HEK293 (cell line): Measurements from ENCODE around the gene ESPL1.

Experiments used
- GLI2 ChIP-seq: fragments of 450-650 bp; formaldehyde crosslinking; IDR thresholded peaks from 2 replicates; pipeline ENCODE4; 2017; ENCODE audit warnings: missing biosample characterization, missing genetic modification characterization, low read depth, borderline replicate concordance
- HOXA7 ChIP-seq: sonication (generic); formaldehyde crosslinking; IDR thresholded peaks from 2 replicates; pipeline ENCODE4 v1.8.1; 2022; ENCODE audit warnings: missing genetic modification reagents, borderline replicate concordance
- HOXC10 ChIP-seq: sonication (generic); formaldehyde crosslinking; IDR thresholded peaks from 2 replicates; pipeline ENCODE4 v1.8.1; 2023; ENCODE audit warnings: mild to moderate bottlenecking, missing genetic modification reagents
- KLF16 ChIP-seq: fragments of 450-650 bp; formaldehyde crosslinking; IDR thresholded peaks from 2 replicates; pipeline ENCODE4 v1.5.1; 2017; ENCODE audit warnings: missing biosample characterization, missing genetic modification characterization
- KLF8 ChIP-seq: fragments of 450-650 bp; formaldehyde crosslinking; IDR thresholded peaks from 2 replicates; pipeline ENCODE4 v1.5.1; 2016; ENCODE audit warnings: missing biosample characterization, missing genetic modification characterization
- MYNN ChIP-seq: fragments of 450-650 bp; formaldehyde crosslinking; IDR thresholded peaks from 2 replicates; pipeline ENCODE4 v1.5.1; 2016; ENCODE audit warnings: missing biosample characterization, missing genetic modification characterization, borderline replicate concordance
- MZF1 ChIP-seq: fragments of 450-650 bp; formaldehyde crosslinking; IDR thresholded peaks from 2 replicates; pipeline ENCODE4 v1.5.1; 2017; ENCODE audit warnings: missing biosample characterization, missing genetic modification characterization, borderline replicate concordance
- PRDM10 ChIP-seq: fragments of 450-650 bp; formaldehyde crosslinking; IDR thresholded peaks from 2 replicates; pipeline ENCODE4 v1.5.1; 2016; ENCODE audit warnings: missing biosample characterization, missing genetic modification characterization
- SP2 ChIP-seq: fragments of 450-650 bp; formaldehyde crosslinking; IDR thresholded peaks from 2 replicates; pipeline ENCODE4 v1.5.1; 2016; ENCODE audit warnings: missing biosample characterization, missing genetic modification characterization
- YY2 ChIP-seq: fragments of 450-650 bp; formaldehyde crosslinking; IDR thresholded peaks from 2 replicates; pipeline ENCODE4 v1.5.1; 2016; ENCODE audit warnings: missing biosample characterization, missing genetic modification characterization
- ZBTB8A ChIP-seq: fragments of 450-650 bp; formaldehyde crosslinking; IDR thresholded peaks from 2 replicates; pipeline ENCODE4 v1.5.1; 2016; ENCODE audit warnings: missing biosample characterization, missing genetic modification characterization
- ZFHX2 ChIP-seq: fragments of 450-650 bp; formaldehyde crosslinking; conservative IDR thresholded peaks from 2 replicates; pipeline ENCODE4 v1.5.1; 2016; ENCODE audit warnings: missing biosample characterization, missing genetic modification characterization
- ZFP37 ChIP-seq: fragments of 450-650 bp; formaldehyde crosslinking; IDR thresholded peaks from 2 replicates; pipeline ENCODE4 v1.5.1; 2016; ENCODE audit warnings: missing biosample characterization, missing genetic modification characterization
- ZFP41 ChIP-seq: fragments of 450-650 bp; formaldehyde crosslinking; IDR thresholded peaks from 2 replicates; pipeline ENCODE4 v1.5.1; 2016; ENCODE audit warnings: missing biosample characterization, missing genetic modification characterization, borderline replicate concordance
- ZNF146 ChIP-seq: fragments of 450-650 bp; formaldehyde crosslinking; IDR thresholded peaks from 2 replicates; pipeline ENCODE4 v1.5.1; 2016; ENCODE audit warnings: missing biosample characterization, missing genetic modification characterization
- ZNF157 ChIP-seq: fragments of 450-650 bp; formaldehyde crosslinking; IDR thresholded peaks from 2 replicates; pipeline ENCODE4 v1.5.1; 2016; ENCODE audit warnings: missing biosample characterization, missing genetic modification characterization
- ZNF239 ChIP-seq: fragments of 450-650 bp; formaldehyde crosslinking; IDR thresholded peaks from 2 replicates; pipeline ENCODE4 v1.5.1; 2016; ENCODE audit warnings: missing biosample characterization, missing genetic modification characterization
- ZNF26 ChIP-seq: fragments of 450-650 bp; formaldehyde crosslinking; IDR thresholded peaks from 2 replicates; pipeline ENCODE4 v1.5.1; 2016; ENCODE audit warnings: missing biosample characterization, missing genetic modification characterization
- ZNF341 ChIP-seq: fragments of 450-650 bp; formaldehyde crosslinking; IDR thresholded peaks from 2 replicates; pipeline ENCODE4; 2016; ENCODE audit warnings: low read depth, missing biosample characterization, missing genetic modification characterization
- ZNF366 ChIP-seq: fragments of 450-650 bp; formaldehyde crosslinking; conservative IDR thresholded peaks from 2 replicates; pipeline ENCODE4 v1.5.1; 2016; ENCODE audit warnings: missing biosample characterization, missing genetic modification characterization
- ZNF391 ChIP-seq: fragments of 450-650 bp; formaldehyde crosslinking; IDR thresholded peaks from 2 replicates; pipeline ENCODE4 v1.5.1; 2016; ENCODE audit warnings: low read depth, missing biosample characterization, missing genetic modification characterization, borderline replicate concordance
- ZNF513 ChIP-seq: fragments of 450-650 bp; IDR thresholded peaks from 2 replicates; pipeline ENCODE4 v1.5.1; 2018; ENCODE audit warnings: missing biosample characterization, missing genetic modification characterization
- ZNF530 ChIP-seq: fragments of 450-650 bp; formaldehyde crosslinking; IDR thresholded peaks from 2 replicates; pipeline ENCODE4 v1.5.1; 2016; ENCODE audit warnings: low read depth, missing biosample characterization, missing genetic modification characterization
- ZNF621 ChIP-seq: fragments of 450-650 bp; formaldehyde crosslinking; IDR thresholded peaks from 2 replicates; pipeline ENCODE4 v1.5.1; 2017; ENCODE audit warnings: missing biosample characterization, missing genetic modification characterization
- ZNF624 ChIP-seq: fragments of 450-650 bp; formaldehyde crosslinking; IDR thresholded peaks from 2 replicates; pipeline ENCODE4 v1.5.1; 2017; ENCODE audit warnings: missing biosample characterization, missing genetic modification characterization
- ZNF658 ChIP-seq: fragments of 450-650 bp; formaldehyde crosslinking; IDR thresholded peaks from 2 replicates; pipeline ENCODE4; 2016; ENCODE audit warnings: missing biosample characterization, missing genetic modification characterization
- ZNF76 ChIP-seq: fragments of 450-650 bp; formaldehyde crosslinking; IDR thresholded peaks from 2 replicates; pipeline ENCODE4; 2016; ENCODE audit warnings: low read depth, missing biosample characterization, missing genetic modification characterization, borderline replicate concordance
- ZNF777 ChIP-seq: fragments of 450-650 bp; formaldehyde crosslinking; IDR thresholded peaks from 2 replicates; pipeline ENCODE4 v1.5.1; 2017; ENCODE audit warnings: missing biosample characterization, missing genetic modification characterization, borderline replicate concordance
- ZNF837 ChIP-seq: fragments of 450-650 bp; formaldehyde crosslinking; IDR thresholded peaks from 2 replicates; pipeline ENCODE4 v1.5.1; 2016; ENCODE audit warnings: missing biosample characterization, missing genetic modification characterization
- TF ChIP-seq, protein P1 (sequence below): fragments of 450-650 bp; formaldehyde crosslinking; IDR thresholded peaks from 2 replicates; pipeline ENCODE4 v1.5.1; 2016; ENCODE audit warnings: missing biosample characterization, missing genetic modification characterization

Gene ESPL1

DNA sequence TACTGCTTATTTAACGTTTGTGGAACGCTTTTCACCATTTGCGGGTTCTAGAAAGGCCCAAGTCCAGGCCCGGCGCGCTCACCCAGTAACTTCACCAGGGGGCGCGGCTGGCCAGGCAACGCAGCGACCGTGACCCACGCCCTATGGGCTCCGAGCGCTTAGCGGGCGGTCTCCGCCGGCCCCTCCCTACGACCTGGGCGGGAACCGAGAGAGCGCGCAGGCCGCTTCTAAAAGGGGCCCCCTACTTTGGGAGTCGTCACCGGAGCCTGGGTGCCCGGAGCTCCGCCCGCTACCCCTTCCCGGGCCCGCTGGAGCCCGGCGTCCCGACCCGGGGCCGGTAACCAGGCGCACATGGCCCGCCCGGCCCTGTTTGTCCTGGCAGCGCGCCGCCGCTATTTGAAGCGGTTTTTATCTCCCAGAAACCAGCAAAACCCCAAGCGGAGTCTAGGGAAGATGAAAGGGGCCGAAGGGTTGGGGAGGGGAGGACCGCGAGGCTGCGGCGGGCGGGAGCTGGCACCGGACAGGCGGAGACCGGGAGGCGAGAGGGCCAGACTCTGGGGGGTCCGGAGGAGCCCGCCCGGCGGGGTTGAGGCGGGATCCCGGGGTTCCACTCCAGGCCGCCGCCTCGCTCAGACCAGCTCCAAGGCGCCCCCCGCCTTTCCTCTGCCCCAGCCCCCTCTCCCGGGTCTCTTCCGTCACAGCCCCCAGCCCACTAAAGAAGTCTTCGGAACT lies 56.8 kb downstream of the ESPL1 start (continued):
- TF ChIP-seq ZNF621 (tag by site-specific recombination) (no peak), HOXA7 (CRISPR knock-in tag) (no peak), ZNF624 (tag by site-specific recombination) (no peak), MYNN (no peak), ZNF837 (tag by site-specific recombination) (no peak), HOXC10 (no peak), ZNF513 (tag by site-specific recombination) (no peak), SP2 (tag by site-specific recombination) (peak; percentile 82), GLI2 (tag by site-specific recombination) (no peak), ZNF341 (tag by site-specific recombination) (peak; percentile 54; the same call in 1 of the 2 replicates), ZNF157 (no peak), ZNF366 (tag by site-specific recombination) (no peak), ZNF530 (no peak), YY2 (no peak), ZFP41 (tag by site-specific recombination) (no peak), ZBTB8A (peak; percentile 98), ZNF239 (tag by site-specific recombination) (no peak), ZNF146 (no peak), ZNF658 (no peak), ZNF777 (tag by site-specific recombination) (no peak), KLF8 (tag by site-specific recombination) (peak; percentile 91; the same call in 1 of the 2 replicates), MZF1 (tag by site-specific recombination) (no peak), ZNF26 (no peak), KLF16 (peak; percentile 64), PRDM10 (tag by site-specific recombination) (peak; percentile 71), ZFHX2 (tag by site-specific recombination) (0 out of 2 replicates have a peak, but pooled peaks have one; percentile 32), ZFP37 (tag by site-specific recombination) (no peak), ZNF76 (tag by site-specific recombination) (peak; percentile 75; the same call in 1 of the 2 replicates), ZNF391 (peak; percentile 74; the same call in 1 of the 2 replicates)
- TF ChIP-seq, protein P1, sequence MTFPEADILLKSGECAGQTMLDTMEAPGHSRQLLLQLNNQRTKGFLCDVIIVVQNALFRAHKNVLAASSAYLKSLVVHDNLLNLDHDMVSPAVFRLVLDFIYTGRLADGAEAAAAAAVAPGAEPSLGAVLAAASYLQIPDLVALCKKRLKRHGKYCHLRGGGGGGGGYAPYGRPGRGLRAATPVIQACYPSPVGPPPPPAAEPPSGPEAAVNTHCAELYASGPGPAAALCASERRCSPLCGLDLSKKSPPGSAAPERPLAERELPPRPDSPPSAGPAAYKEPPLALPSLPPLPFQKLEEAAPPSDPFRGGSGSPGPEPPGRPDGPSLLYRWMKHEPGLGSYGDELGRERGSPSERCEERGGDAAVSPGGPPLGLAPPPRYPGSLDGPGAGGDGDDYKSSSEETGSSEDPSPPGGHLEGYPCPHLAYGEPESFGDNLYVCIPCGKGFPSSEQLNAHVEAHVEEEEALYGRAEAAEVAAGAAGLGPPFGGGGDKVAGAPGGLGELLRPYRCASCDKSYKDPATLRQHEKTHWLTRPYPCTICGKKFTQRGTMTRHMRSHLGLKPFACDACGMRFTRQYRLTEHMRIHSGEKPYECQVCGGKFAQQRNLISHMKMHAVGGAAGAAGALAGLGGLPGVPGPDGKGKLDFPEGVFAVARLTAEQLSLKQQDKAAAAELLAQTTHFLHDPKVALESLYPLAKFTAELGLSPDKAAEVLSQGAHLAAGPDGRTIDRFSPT (tag by site-specific recombination): peak; percentile 88
